ENCODE measurements around the gene WASHC1. TPM values are rescaled to one million over a fixed set of nuclear protein-coding genes. Genes with fewer than 3 reads are reported as not detected.
"Not testable (repeated sequence)": the region's sequence is repeated elsewhere in the genome, so short reads cannot be mapped to it uniquely, and the experiment has no call there.

The WASHC1 gene
- total RNA-seq, 1 experiment from 2014 or later, result 21.1 TPM

- BruUV-seq (replicated peaks); intact Hi-C loops (cut with micrococcal nuclease; ENCODE audit: unreplicated experiment); DNase-seq (ENCODE audit: low spot score): not testable (repeated sequence)
Observed at GRCh38 chr9:11206-11605, 18.1 kb downstream of the WASHC1 start.

GRCh38 chr9:10653-11053, 18.6 kb downstream of the WASHC1 start:
- H3K9me3 ChIP-seq (ENCODE audit: low read depth, low read length, poor library complexity, severe bottlenecking); intact Hi-C loops (cut with micrococcal nuclease; ENCODE audit: unreplicated experiment); H3K27me3 ChIP-seq (replicated peaks; ENCODE audit: insufficient read depth, low read depth, low read length, poor library complexity); POLR2A ChIA-PET (ENCODE audit: low non-redundant PET); BruUV-seq (replicated peaks); H3K4me1 ChIP-seq (ENCODE audit: insufficient read depth, low read length, poor library complexity, severe bottlenecking); CTCF ChIA-PET; H3K36me3 ChIP-seq (ENCODE audit: insufficient read depth, low read length, poor library complexity, severe bottlenecking); H3K27ac ChIP-seq (ENCODE audit: low read depth, low read length, poor library complexity, severe bottlenecking): not testable (repeated sequence)
- peak overlapping the region; percentile 27 for H3K4me3 ChIP-seq (ENCODE audit: low read depth, low read length, poor library complexity, severe bottlenecking)
- DNase-seq (ENCODE audit: low spot score), result peak; percentile 67

More at GRCh38 chr9:11206-11605, 18.1 kb downstream of the WASHC1 start:
- CTCF ChIA-PET; H3K27me3 ChIP-seq (replicated peaks; ENCODE audit: insufficient read depth, low read depth, low read length, poor library complexity); POLR2A ChIA-PET (ENCODE audit: low non-redundant PET); H3K9me3 ChIP-seq (ENCODE audit: low read depth, low read length, poor library complexity, severe bottlenecking); H3K4me3 ChIP-seq (ENCODE audit: low read depth, low read length, poor library complexity, severe bottlenecking); H3K4me1 ChIP-seq (ENCODE audit: insufficient read depth, low read length, poor library complexity, severe bottlenecking); H3K27ac ChIP-seq (ENCODE audit: low read depth, low read length, poor library complexity, severe bottlenecking); H3K36me3 ChIP-seq (ENCODE audit: insufficient read depth, low read length, poor library complexity, severe bottlenecking): not testable (repeated sequence)
- TF ChIP-seq, protein P1, sequence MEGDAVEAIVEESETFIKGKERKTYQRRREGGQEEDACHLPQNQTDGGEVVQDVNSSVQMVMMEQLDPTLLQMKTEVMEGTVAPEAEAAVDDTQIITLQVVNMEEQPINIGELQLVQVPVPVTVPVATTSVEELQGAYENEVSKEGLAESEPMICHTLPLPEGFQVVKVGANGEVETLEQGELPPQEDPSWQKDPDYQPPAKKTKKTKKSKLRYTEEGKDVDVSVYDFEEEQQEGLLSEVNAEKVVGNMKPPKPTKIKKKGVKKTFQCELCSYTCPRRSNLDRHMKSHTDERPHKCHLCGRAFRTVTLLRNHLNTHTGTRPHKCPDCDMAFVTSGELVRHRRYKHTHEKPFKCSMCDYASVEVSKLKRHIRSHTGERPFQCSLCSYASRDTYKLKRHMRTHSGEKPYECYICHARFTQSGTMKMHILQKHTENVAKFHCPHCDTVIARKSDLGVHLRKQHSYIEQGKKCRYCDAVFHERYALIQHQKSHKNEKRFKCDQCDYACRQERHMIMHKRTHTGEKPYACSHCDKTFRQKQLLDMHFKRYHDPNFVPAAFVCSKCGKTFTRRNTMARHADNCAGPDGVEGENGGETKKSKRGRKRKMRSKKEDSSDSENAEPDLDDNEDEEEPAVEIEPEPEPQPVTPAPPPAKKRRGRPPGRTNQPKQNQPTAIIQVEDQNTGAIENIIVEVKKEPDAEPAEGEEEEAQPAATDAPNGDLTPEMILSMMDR (conservative IDR thresholded peaks at IDR 0.05; ENCODE audit: low read depth, low read length), result peak; percentile 41

DNA sequence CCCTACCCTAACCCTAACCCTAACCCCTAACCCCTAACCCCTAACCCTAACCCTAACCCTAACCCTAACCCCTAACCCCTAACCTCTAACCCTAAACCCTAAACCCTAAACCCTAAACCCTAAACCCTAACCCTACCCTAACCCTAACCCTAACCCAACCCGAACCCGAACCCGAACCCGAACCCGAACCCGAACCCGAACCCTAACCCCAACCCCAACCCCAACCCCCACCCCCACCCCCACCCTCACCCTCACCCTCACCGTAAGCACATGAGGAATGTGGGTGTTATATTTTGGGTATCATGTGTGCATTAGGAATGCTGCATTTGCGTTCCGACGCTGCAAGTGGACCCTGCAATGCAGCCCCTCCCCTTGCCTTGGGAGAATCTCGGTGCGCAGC, 19.0 kb downstream of the WASHC1 start:
- POLR2A ChIA-PET (ENCODE audit: low non-redundant PET); CTCF ChIA-PET; intact Hi-C loops (cut with micrococcal nuclease; ENCODE audit: unreplicated experiment); H3K27me3 ChIP-seq (replicated peaks; ENCODE audit: insufficient read depth, low read depth, low read length, poor library complexity); H3K9me3 ChIP-seq (ENCODE audit: low read depth, low read length, poor library complexity, severe bottlenecking); H3K4me1 ChIP-seq (ENCODE audit: insufficient read depth, low read length, poor library complexity, severe bottlenecking); BruUV-seq (replicated peaks); H3K27ac ChIP-seq (ENCODE audit: low read depth, low read length, poor library complexity, severe bottlenecking); H3K36me3 ChIP-seq (ENCODE audit: insufficient read depth, low read length, poor library complexity, severe bottlenecking): not testable (repeated sequence)
- H3K4me3 ChIP-seq (ENCODE audit: low read depth, low read length, poor library complexity, severe bottlenecking), result peak overlapping the region; percentile 27
- peak; percentile 14 for DNase-seq (ENCODE audit: low spot score)

Other genes starting within 250 kb of the WASHC1 start
- 0.39 TPM in 1 of 2 replicates, not detected in the other for gene FOXD4, start 89.0 kb upstream of the WASHC1 start, total RNA-seq (2021)
- gene ZNG1A, start 149.6 kb upstream of the WASHC1 start, total RNA-seq (2021), result 45.8 and 50.7 TPM in 2 replicates
- gene DOCK8, start 185.4 kb upstream of the WASHC1 start, total RNA-seq (2021), result not detected in 2 replicates